ENCODE results near the gene NDUFAF8. TPM values are rescaled to one million over a fixed set of nuclear protein-coding genes. Genes with fewer than 3 reads are reported as not detected.
A peak's percentile ranks its signal among the peaks of the same experiment; 100 is the strongest.

The NDUFAF8 gene
- total and polyA plus RNA-seq, 10 of the 15 experiments (the other 5 are each of a cell fraction or from before 2014, with no cell fraction given), result 22.0 to 307 (median 106) TPM

DNA sequence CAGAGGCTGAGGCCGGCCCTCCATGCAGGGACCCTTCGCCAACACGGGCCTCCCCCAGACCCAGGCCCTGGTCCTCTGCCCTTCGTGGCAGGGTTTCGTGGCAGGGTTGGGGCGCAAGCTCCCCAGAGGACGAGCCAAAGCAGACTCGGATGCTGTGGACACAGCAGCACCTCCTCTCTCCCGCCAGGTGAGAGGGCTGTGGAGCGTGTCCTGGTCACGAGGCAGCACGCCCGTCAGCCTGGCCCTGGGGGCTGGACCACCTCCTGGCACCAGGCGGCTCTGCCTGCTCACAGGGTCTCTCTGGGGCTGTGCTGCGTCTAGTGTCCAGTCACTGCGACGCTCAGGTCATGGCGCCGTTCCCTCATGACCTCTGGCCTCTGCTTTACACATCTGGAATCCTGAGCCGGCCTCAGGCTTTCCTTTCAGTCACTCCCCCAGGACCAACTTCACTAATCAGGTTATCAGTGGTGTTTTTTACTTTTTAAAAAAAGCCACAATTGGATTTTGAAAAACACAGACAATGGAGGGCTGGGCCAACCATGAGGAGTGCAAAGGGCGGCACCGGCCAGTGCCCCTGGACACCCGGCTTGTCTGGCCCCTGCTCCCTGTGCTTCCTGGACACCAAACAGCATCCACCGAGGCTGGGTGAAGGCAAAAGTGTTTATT, 5.4 kb downstream of the NDUFAF8 start (continued):
- TF ChIP-seq, protein P1, sequence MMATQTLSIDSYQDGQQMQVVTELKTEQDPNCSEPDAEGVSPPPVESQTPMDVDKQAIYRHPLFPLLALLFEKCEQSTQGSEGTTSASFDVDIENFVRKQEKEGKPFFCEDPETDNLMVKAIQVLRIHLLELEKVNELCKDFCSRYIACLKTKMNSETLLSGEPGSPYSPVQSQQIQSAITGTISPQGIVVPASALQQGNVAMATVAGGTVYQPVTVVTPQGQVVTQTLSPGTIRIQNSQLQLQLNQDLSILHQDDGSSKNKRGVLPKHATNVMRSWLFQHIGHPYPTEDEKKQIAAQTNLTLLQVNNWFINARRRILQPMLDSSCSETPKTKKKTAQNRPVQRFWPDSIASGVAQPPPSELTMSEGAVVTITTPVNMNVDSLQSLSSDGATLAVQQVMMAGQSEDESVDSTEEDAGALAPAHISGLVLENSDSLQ (IDR thresholded peaks at IDR 0.05), result no peak
- TF ChIP-seq NFYA (IDR thresholded peaks at IDR 0.05; ENCODE audit: borderline replicate concordance, low read depth, low read length) (no peak), RCOR1 (conservative IDR thresholded peaks at IDR 0.05; ENCODE audit: low read depth, low read length) (no peak), ZBED1 (IDR thresholded peaks at IDR 0.05; ENCODE audit: borderline replicate concordance) (no peak), BHLHE40 (IDR thresholded peaks at IDR 0.05; ENCODE audit: borderline replicate concordance in 1 of 2, low read depth in 2 of 2, low read length in 1 of 2) (peak in 1 of 2 experiments; percentile 54; a peak in 2 of 4 replicates), SUZ12 (IDR thresholded peaks at IDR 0.05; ENCODE audit: unreplicated experiment) (no peak), TCF7 (IDR thresholded peaks at IDR 0.05; ENCODE audit: borderline replicate concordance) (no peak), POLR2AphosphoS5 (IDR thresholded peaks at IDR 0.05; ENCODE audit: low read length) (peak; percentile 56; the same call in 1 of the 2 replicates), MXI1 (IDR thresholded peaks at IDR 0.05; ENCODE audit: low read depth, low read length) (0 out of 2 replicates have a peak, but pooled peaks have one; percentile 35), TARDBP (IDR thresholded peaks at IDR 0.05; ENCODE audit: borderline replicate concordance) (no peak), CREM (IDR thresholded peaks at IDR 0.05; ENCODE audit: low read depth) (no peak), POLR2A (IDR thresholded peaks at IDR 0.05; ENCODE audit: low read depth, low read length) (peak; percentile 70), CREB1 (IDR thresholded peaks at IDR 0.05; ENCODE audit: low read depth) (no peak), SMC3 (IDR thresholded peaks at IDR 0.05; ENCODE audit: borderline replicate concordance, low read length) (no peak), LARP7 (IDR thresholded peaks at IDR 0.05) (0 out of 2 replicates have a peak, but pooled peaks have one; percentile 21), CBX5 (IDR thresholded peaks at IDR 0.05; ENCODE audit: low read depth) (no peak), SREBF2 (IDR thresholded peaks at IDR 0.05; ENCODE audit: low read length) (no peak)
- TF ChIP-seq, protein P2, sequence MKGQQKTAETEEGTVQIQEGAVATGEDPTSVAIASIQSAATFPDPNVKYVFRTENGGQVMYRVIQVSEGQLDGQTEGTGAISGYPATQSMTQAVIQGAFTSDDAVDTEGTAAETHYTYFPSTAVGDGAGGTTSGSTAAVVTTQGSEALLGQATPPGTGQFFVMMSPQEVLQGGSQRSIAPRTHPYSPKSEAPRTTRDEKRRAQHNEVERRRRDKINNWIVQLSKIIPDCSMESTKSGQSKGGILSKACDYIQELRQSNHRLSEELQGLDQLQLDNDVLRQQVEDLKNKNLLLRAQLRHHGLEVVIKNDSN (IDR thresholded peaks at IDR 0.05; ENCODE audit: borderline replicate concordance, extremely low read length, insufficient read depth, low read depth, low read length), result peak; percentile 10
- TF ChIP-seq, protein P3, sequence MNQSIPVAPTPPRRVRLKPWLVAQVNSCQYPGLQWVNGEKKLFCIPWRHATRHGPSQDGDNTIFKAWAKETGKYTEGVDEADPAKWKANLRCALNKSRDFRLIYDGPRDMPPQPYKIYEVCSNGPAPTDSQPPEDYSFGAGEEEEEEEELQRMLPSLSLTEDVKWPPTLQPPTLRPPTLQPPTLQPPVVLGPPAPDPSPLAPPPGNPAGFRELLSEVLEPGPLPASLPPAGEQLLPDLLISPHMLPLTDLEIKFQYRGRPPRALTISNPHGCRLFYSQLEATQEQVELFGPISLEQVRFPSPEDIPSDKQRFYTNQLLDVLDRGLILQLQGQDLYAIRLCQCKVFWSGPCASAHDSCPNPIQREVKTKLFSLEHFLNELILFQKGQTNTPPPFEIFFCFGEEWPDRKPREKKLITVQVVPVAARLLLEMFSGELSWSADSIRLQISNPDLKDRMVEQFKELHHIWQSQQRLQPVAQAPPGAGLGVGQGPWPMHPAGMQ (IDR thresholded peaks at IDR 0.05; ENCODE audit: borderline replicate concordance), result no peak
- TF ChIP-seq, protein P4, sequence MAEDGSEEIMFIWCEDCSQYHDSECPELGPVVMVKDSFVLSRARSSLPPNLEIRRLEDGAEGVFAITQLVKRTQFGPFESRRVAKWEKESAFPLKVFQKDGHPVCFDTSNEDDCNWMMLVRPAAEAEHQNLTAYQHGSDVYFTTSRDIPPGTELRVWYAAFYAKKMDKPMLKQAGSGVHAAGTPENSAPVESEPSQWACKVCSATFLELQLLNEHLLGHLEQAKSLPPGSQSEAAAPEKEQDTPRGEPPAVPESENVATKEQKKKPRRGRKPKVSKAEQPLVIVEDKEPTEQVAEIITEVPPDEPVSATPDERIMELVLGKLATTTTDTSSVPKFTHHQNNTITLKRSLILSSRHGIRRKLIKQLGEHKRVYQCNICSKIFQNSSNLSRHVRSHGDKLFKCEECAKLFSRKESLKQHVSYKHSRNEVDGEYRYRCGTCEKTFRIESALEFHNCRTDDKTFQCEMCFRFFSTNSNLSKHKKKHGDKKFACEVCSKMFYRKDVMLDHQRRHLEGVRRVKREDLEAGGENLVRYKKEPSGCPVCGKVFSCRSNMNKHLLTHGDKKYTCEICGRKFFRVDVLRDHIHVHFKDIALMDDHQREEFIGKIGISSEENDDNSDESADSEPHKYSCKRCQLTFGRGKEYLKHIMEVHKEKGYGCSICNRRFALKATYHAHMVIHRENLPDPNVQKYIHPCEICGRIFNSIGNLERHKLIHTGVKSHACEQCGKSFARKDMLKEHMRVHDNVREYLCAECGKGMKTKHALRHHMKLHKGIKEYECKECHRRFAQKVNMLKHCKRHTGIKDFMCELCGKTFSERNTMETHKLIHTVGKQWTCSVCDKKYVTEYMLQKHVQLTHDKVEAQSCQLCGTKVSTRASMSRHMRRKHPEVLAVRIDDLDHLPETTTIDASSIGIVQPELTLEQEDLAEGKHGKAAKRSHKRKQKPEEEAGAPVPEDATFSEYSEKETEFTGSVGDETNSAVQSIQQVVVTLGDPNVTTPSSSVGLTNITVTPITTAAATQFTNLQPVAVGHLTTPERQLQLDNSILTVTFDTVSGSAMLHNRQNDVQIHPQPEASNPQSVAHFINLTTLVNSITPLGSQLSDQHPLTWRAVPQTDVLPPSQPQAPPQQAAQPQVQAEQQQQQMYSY (CRISPR knock-in tag; IDR thresholded peaks at IDR 0.05), result no peak
- TF ChIP-seq, protein P5, sequence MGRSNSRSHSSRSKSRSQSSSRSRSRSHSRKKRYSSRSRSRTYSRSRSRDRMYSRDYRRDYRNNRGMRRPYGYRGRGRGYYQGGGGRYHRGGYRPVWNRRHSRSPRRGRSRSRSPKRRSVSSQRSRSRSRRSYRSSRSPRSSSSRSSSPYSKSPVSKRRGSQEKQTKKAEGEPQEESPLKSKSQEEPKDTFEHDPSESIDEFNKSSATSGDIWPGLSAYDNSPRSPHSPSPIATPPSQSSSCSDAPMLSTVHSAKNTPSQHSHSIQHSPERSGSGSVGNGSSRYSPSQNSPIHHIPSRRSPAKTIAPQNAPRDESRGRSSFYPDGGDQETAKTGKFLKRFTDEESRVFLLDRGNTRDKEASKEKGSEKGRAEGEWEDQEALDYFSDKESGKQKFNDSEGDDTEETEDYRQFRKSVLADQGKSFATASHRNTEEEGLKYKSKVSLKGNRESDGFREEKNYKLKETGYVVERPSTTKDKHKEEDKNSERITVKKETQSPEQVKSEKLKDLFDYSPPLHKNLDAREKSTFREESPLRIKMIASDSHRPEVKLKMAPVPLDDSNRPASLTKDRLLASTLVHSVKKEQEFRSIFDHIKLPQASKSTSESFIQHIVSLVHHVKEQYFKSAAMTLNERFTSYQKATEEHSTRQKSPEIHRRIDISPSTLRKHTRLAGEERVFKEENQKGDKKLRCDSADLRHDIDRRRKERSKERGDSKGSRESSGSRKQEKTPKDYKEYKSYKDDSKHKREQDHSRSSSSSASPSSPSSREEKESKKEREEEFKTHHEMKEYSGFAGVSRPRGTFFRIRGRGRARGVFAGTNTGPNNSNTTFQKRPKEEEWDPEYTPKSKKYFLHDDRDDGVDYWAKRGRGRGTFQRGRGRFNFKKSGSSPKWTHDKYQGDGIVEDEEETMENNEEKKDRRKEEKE (IDR thresholded peaks at IDR 0.05), result no peak

Data from GM12878 (cell line).